ENCODE data around the gene C4B. TPM values are rescaled to one million over a fixed set of nuclear protein-coding genes. Genes with fewer than 3 reads are reported as not detected.
"Not testable (repeated sequence)": the region's sequence is repeated elsewhere in the genome, so short reads cannot be mapped to it uniquely, and the experiment has no call there.

C4B gene
- total RNA-seq, 1 experiment from 2014 or later: 0.26 TPM

- Histone ChIP-seq H3K4me3 (no peak overlapping the region), H3K36me3 (no peaks in the 10 kb centered on the region), H3K27me3 (no peaks in the 10 kb centered on the region), H3K9me3 (no peaks in the 10 kb centered on the region)
- no peak for DNase-seq
These were observed 35.8 kb upstream of the C4B start for GRCh38 chr6:31978831-31979230.

- H3K9me3 ChIP-seq: no peaks in the 10 kb centered on the region
- no peak overlapping the region for H3K4me3 ChIP-seq
- DNase-seq: no peak
- H3K27me3 ChIP-seq: no peaks in the 10 kb centered on the region
- H3K36me3 ChIP-seq: no peaks in the 10 kb centered on the region
These were observed 35.2 kb upstream of the C4B start for GRCh38 chr6:31979238-31979898.

- not testable (repeated sequence) for H3K9me3 ChIP-seq, H3K4me3 ChIP-seq, H3K27me3 ChIP-seq, DNase-seq, H3K36me3 ChIP-seq
These were observed 34.3 kb upstream of the C4B start for GRCh38 chr6:31980195-31980876.

DNA sequence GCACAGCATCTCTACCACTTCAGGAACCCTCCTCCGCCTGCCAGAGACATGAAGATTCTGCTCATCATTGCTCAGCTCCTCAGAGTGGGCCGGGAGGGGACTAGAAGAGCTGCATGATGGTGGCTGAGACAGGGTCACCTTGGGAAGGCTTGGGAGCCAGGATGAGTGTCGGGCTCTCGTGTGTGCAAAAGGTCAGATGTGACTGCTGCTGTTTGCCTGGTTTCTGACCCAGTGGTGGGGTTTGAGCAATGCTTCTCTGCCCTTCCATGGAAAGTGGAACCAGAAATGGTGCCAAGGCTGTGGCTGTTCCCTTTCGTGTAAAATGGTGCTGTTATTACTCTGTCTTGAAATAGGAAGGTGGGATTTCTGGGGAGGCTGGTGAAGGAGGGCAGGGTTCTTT lies 33.6 kb upstream of the C4B start:
- DNase-seq, H3K36me3 ChIP-seq, H3K27me3 ChIP-seq, H3K4me3 ChIP-seq, H3K9me3 ChIP-seq: not testable (repeated sequence)

GRCh38 chr6:31981744-31982143 lies 32.9 kb upstream of the C4B start, which contains the start of gene C4A:
TSS of gene C4A (plus strand) at chr6:31982057. CDS start at chr6:31982108, 51 bp downstream.
- H3K4me3 ChIP-seq, H3K36me3 ChIP-seq, H3K27me3 ChIP-seq, DNase-seq, H3K9me3 ChIP-seq: not testable (repeated sequence)

DNA sequence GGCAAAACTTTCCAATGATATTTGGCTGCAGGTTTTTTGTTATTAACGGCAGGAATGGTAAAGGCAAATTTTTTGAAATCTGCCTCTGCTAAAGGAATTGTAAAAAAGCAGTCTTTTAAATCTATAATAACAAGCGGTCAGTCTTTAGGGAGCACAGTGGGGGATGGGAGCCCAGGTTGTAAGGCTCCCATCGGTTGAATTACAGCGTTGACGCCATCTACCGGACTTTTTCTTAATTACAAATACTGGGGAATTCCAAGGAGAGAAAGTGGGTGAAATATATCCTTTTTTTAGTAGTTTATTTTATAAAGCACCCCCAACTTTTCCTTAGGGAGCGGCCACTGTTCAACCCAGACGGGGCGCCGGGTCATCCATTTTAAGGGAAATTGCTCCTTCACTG lies 25.2 kb upstream of the C4B start:
- not testable (repeated sequence) for DNase-seq

GRCh38 chr6:31994421-31994820 lies 20.2 kb upstream of the C4B start:
- not testable (repeated sequence) for DNase-seq, H3K36me3 ChIP-seq

More for the DNA sequence above, 25.2 kb upstream of the C4B start:
- H3K36me3 ChIP-seq, H3K27me3 ChIP-seq, H3K9me3 ChIP-seq, H3K4me3 ChIP-seq: not testable (repeated sequence)

GRCh38 chr6:31996385-31996784 lies 18.2 kb upstream of the C4B start:
- H3K27me3 ChIP-seq, H3K36me3 ChIP-seq, H3K4me3 ChIP-seq, DNase-seq, H3K9me3 ChIP-seq: not testable (repeated sequence)

More at GRCh38 chr6:31994421-31994820, 20.2 kb upstream of the C4B start:
- not testable (repeated sequence) for H3K27me3 ChIP-seq, H3K4me3 ChIP-seq, H3K9me3 ChIP-seq

GRCh38 chr6:32002546-32003268 lies 11.9 kb upstream of the C4B start:
- H3K27me3 ChIP-seq, H3K4me3 ChIP-seq, DNase-seq, H3K36me3 ChIP-seq, H3K9me3 ChIP-seq: not testable (repeated sequence)

DNA sequence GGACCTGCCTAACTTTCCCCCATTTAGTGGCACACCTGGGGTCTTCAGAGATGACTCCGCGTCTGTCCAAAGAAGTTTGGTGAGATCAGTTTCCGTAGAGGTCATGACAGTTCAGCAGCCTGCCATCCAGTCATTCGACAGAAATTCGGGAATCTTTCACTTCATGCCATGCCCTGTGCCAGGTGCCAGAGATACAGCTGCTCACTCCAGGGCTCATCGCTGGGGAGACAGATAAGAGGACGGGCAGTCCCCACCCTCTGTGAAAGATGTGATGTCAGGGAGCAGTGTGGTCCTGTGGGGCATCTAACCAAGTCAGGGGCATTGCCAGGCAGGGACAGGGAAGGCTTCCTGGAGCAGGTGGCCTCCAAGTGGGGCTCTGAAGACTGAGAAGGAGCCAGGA lies 11.3 kb upstream of the C4B start:
- not testable (repeated sequence) for H3K9me3 ChIP-seq, H3K4me3 ChIP-seq, DNase-seq, H3K27me3 ChIP-seq, H3K36me3 ChIP-seq

DNA sequence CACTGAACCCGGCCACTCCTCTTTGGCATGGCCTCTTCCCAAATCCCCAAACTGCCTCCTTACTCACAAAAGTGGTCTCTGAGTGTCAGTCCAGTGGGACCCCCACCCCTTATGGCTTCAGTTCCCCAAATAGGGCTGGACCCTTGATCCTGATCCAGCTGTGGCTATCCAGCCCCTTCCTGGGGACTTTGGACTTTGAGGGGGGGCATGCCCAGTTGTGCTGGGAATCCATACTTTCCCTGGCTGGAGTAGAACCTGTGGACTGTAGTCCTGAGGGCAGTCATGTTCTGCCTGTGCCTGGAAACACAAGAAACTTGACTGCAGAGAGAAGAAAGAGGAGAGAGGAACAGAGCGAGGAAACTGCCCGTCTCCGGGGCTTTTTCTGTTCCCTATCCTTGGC lies 10.2 kb upstream of the C4B start:
- not testable (repeated sequence) for H3K36me3 ChIP-seq, H3K4me3 ChIP-seq, H3K9me3 ChIP-seq, H3K27me3 ChIP-seq, DNase-seq

DNA sequence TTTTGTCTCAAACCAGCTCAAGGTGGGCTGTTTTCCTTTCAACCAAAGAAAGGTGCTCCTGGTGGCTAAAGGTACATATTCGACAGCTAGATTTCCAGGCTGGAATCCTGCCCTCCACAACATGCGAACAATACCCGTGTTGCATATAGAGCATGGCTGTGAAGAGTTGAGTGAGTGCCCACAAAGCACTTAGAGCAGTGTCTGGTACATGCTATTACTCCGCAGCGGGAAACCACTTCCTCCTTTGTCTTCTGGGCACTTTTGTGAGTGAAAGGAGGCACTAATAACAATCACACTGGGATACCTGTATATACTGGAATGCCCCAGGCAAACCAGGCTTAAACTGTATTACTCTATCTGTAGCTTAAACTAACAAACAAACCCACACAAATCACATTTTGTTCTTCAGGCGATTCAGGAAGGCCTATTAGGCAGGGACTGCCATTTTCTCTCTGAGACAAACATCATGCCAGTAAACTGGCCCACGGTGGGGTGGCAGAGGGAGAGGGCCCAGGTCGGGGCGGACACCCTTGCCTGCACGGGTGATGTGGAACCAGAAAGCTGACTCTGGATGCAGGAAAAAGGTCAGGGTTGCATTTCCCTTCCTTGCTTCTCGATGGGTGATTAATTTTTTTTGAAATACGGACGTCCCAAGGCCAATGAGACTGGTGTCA lies 9.6 kb upstream of the C4B start:
- DNase-seq, H3K36me3 ChIP-seq, H3K27me3 ChIP-seq, H3K9me3 ChIP-seq, H3K4me3 ChIP-seq: not testable (repeated sequence)

DNA sequence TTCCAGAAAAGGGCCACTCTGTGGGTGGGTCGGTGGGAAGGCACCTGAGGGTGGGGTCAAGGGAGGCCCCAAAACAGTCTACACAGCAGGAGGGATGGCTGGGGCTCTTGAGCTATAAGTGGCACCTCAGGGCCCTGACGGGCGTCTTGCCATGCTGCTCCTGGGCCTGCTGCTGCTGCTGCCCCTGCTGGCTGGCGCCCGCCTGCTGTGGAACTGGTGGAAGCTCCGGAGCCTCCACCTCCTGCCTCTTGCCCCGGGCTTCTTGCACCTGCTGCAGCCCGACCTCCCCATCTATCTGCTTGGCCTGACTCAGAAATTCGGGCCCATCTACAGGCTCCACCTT lies 9.1 kb upstream of the C4B start:
- H3K4me3 ChIP-seq, H3K9me3 ChIP-seq, H3K36me3 ChIP-seq, H3K27me3 ChIP-seq, DNase-seq: not testable (repeated sequence)

DNA sequence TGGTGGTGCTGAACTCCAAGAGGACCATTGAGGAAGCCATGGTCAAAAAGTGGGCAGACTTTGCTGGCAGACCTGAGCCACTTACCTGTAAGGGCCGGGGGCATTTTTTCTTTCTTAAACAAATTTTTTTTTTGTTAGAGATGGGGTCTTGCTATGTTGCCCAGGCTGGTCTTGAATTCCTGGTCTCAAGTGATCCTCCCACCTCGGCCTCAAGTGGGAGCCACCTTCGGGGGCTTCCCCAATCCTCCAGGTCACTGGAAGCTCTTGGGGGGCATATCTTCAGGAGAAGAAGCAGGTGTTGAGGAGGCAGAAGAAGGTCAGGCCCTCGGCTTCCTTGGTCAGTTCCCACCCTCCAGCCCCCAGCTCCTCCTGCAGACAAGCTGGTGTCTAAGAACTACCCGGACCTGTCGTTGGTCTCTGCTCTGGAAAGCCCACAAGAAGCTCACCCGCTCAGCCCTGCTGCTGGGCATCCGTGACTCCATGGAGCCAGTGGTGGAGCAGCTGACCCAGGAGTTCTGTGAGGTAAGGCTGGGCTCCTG lies 8.5 kb upstream of the C4B start:
- H3K9me3 ChIP-seq, H3K4me3 ChIP-seq, DNase-seq, H3K36me3 ChIP-seq, H3K27me3 ChIP-seq: not testable (repeated sequence)

DNA sequence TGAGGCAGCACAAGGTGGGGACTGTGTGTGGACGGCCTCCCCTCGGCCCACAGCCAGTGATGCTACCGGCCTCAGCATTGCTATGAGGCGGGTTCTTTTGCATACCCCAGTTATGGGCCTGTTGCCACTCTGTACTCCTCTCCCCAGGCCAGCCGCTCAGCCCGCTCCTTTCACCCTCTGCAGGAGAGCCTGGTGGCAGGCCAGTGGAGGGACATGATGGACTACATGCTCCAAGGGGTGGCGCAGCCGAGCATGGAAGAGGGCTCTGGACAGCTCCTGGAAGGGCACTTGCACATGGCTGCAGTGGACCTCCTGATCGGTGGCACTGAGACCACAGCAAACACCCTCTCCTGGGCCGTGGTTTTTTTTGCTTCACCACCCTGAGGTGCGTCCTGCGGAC lies 7.5 kb upstream of the C4B start:
- not testable (repeated sequence) for H3K36me3 ChIP-seq, DNase-seq, H3K4me3 ChIP-seq, H3K9me3 ChIP-seq, H3K27me3 ChIP-seq

DNA sequence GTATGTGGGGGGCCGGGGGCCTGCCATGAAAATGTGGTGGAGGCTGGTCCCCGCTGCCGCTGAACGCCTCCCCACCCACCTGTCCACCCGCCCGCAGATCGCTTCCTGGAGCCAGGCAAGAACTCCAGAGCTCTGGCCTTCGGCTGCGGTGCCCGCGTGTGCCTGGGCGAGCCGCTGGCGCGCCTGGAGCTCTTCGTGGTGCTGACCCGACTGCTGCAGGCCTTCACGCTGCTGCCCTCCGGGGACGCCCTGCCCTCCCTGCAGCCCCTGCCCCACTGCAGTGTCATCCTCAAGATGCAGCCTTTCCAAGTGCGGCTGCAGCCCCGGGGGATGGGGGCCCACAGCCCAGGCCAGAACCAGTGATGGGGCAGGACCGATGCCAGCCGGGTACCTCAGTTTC lies 6.6 kb upstream of the C4B start:
- not testable (repeated sequence) for H3K27me3 ChIP-seq, DNase-seq, H3K4me3 ChIP-seq, H3K36me3 ChIP-seq, H3K9me3 ChIP-seq

GRCh38 chr6:32008616-32009015 lies 6.0 kb upstream of the C4B start:
- H3K4me3 ChIP-seq, DNase-seq, H3K9me3 ChIP-seq, H3K27me3 ChIP-seq, H3K36me3 ChIP-seq: not testable (repeated sequence)

Data from MG63 (cell line).